ACHN (cell line): Measurements from ENCODE around the gene WFDC10B.
"Not testable (repeated sequence)": the region's sequence is repeated elsewhere in the genome, so short reads cannot be mapped to it uniquely, and the experiment has no call there.

Experiments used
- DNase-seq: peaks from one replicate; pipeline ENCODE4 v3.0.0-alpha.2; 2015
- in situ Hi-C: cut with HindIII; loops from 2 replicates; pipeline ENCODE4 v1.10.0; 2017; ENCODE audit warnings: low sequenced_read_pairs, low pct_ligation_motif_present, low pct_unique_long_range_greater_than_20kb

Gene WFDC10B

GRCh38 chr20:45704969-45705637, at the start of gene WFDC10B:
Gene WFDC10B, minus strand, starts transcription at chr20:45705019. Its CDS starts 19,027 bp downstream, at chr20:45685992.
- no peak for DNase-seq
- in situ Hi-C loops, result no loop called here

GRCh38 chr20:45752746-45753145, 47.9 kb upstream of the WFDC10B start:
- in situ Hi-C loops, result no loop called here
- no peak for DNase-seq

GRCh38 chr20:45751721-45752120, 46.9 kb upstream of the WFDC10B start:
- in situ Hi-C loops, result no loop called here
- DNase-seq, result no peak

- DNase-seq, result no peak
- in situ Hi-C loops, result no loop called here
Measured at GRCh38 chr20:45745015-45745414, 40.2 kb upstream of the WFDC10B start.

- in situ Hi-C loops, result no loop called here
Measured at GRCh38 chr20:45742596-45742995, 37.8 kb upstream of the WFDC10B start.

GRCh38 chr20:45735988-45736387, 31.2 kb upstream of the WFDC10B start:
- in situ Hi-C loops, result no loop called here
- DNase-seq, result no peak

More at GRCh38 chr20:45742596-45742995, 37.8 kb upstream of the WFDC10B start:
- DNase-seq, result no peak

GRCh38 chr20:45735552-45735951, 30.7 kb upstream of the WFDC10B start:
- DNase-seq, result no peak
- in situ Hi-C loops, result no loop called here

- in situ Hi-C loops, result no loop called here
- DNase-seq, result no peak
Measured at GRCh38 chr20:45732199-45732598, 27.4 kb upstream of the WFDC10B start.

- in situ Hi-C loops, result no loop called here
- no peak for DNase-seq
Measured at GRCh38 chr20:45727044-45727443, 22.2 kb upstream of the WFDC10B start.

GRCh38 chr20:45725134-45725533, 20.3 kb upstream of the WFDC10B start:
- DNase-seq, result no peak
- in situ Hi-C loops, result no loop called here

GRCh38 chr20:45722047-45722446, 17.2 kb upstream of the WFDC10B start, which contains the start of gene SPINT4:
Gene SPINT4, plus strand, starts transcription at chr20:45722347. Its CDS starts 21 bp downstream, at chr20:45722368.
- in situ Hi-C loops, result no loop called here

GRCh38 chr20:45716141-45716688, 11.4 kb upstream of the WFDC10B start:
- DNase-seq, in situ Hi-C loops: not testable (repeated sequence)

More at GRCh38 chr20:45722047-45722446, 17.2 kb upstream of the WFDC10B start, which contains the start of gene SPINT4:
- no peak for DNase-seq

- no peak for DNase-seq
- in situ Hi-C loops, result no loop called here
Measured at GRCh38 chr20:45701873-45702272, 2.9 kb downstream of the WFDC10B start, which contains the start of gene WFDC13. Gene WFDC13, plus strand, starts transcription at chr20:45702038. Its CDS starts 86 bp downstream, at chr20:45702124.

GRCh38 chr20:45701104-45701503, 3.7 kb downstream of the WFDC10B start:
- DNase-seq, result no peak
- in situ Hi-C loops, result no loop called here

GRCh38 chr20:45695496-45695895, 9.3 kb downstream of the WFDC10B start:
- DNase-seq, result no peak
- in situ Hi-C loops, result no loop called here

GRCh38 chr20:45693346-45693745, 11.5 kb downstream of the WFDC10B start:
- in situ Hi-C loops, DNase-seq: not testable (repeated sequence)

- DNase-seq, result peak; percentile 20
- in situ Hi-C loops, result no loop called here
Measured at GRCh38 chr20:45685896-45686295, 18.9 kb downstream of the WFDC10B start.

GRCh38 chr20:45679650-45680049, 25.2 kb downstream of the WFDC10B start:
- DNase-seq, result no peak
- in situ Hi-C loops, result no loop called here

GRCh38 chr20:45672765-45673164, 32.1 kb downstream of the WFDC10B start:
- in situ Hi-C loops, result no loop called here
- DNase-seq, result no peak

- in situ Hi-C loops, result no loop called here
- no peak for DNase-seq
Measured at GRCh38 chr20:45670139-45670538, 34.7 kb downstream of the WFDC10B start, which contains the start of gene WFDC11. Gene WFDC11, minus strand, starts transcription at chr20:45670239. Its CDS starts 19,639 bp downstream, at chr20:45650600.
